Measurements from ENCODE around the gene KIF19.

Gene KIF19

GRCh38 chr17:74304184-74304583, 21.8 kb upstream of the KIF19 start:
- DNase-seq: no peak

GRCh38 chr17:74305865-74306654, 20.0 kb upstream of the KIF19 start:
- no peak for DNase-seq

DNA sequence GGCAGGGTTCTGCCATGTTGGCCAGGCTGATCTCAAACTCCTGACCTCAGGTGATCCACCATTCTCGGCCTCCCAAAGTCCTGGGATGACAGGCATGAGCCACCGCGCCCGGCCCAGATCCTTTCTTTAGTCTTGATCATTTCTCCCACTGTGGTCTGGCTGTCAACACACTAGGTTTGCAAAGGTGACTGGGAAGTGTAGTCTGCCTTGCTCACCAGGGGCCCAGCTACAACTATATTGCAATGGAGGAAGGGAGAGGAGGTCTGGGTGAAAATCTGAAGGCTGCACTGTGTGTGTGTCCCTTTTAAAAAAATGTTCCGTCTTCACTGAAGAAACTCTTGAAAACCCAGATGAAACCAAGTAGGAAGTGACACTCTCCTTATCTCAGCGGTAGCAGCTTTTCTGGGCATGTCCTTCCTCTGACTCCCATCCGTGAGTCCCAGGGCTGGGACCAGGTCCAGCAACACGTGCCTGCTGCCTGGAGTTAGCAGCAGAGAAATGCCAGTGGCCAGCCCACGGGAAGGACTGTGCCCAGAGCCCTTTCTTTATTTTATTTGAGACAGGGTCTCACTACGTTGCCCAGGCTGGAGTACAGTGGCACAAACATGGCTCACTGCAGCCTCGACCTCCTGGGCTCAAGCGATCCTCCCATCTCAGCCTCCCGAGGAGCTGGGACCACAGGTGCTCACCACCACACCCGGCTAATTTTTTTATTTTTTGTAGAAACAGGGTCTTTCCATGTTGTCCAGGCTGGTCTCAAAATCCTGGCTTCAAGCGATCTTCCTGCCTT, 17.8 kb upstream of the KIF19 start:
- peak; percentile 62 for DNase-seq

GRCh38 chr17:74309902-74310301, 16.1 kb upstream of the KIF19 start:
- DNase-seq: no peak

DNA sequence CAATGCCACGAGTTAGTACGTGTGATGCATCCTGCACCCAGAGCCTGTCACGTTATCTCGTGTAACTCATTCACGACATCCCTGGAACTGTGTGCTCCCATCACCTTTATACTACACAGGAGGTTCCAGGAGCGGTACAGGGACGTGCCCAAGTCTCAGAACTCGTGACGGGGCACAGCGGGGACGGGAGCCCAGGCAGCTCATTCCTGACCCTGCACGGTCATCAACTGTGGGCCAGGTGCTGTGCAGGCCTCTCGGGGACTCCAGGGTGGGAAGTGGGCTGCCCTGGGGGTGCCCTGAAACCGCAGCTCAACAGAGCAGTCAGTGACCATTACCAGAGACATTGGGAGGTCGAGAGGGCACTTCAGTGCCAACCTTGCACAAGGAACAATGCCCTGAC, 11.1 kb upstream of the KIF19 start:
- DNase-seq: no peak

DNA sequence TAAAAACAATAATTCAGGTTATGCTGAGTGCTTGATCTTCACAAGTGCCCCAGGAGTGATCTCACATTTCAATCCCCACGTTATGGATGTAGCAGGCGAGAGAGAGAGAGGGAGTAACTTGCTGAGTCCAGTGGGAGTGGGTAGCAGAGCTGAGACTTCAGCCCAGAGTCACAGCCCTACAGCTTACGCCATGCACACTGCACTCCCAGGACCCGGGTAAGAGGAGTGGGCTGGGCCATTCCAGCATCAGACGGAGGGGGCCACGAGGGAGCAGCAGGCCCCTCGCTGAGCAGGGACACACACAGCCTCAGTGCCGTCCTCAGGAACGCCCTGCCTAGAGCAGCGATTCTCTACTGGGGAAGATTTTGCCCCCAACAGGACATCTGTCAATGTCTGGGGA, 9.8 kb upstream of the KIF19 start:
- no peak for DNase-seq

DNA sequence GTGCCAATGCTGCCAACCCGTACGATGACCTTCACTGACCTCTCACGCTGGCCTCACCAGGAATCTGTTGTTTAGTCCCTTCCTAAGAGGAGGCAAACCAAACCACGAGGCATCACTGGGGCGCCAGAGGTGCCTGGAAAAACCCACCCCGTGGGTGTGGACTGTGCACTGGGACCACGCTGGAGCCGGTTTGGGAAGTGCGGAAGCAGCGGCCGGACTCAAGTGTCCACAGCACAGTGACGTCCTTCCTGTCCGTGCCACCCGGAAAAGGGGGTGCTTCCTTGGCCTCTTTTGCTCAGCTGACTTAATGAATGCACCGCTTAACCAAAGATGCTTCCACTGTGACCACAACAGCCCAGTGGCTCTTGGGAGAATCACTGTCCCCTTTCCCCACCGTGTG, 9.0 kb upstream of the KIF19 start:
- DNase-seq: no peak

DNA sequence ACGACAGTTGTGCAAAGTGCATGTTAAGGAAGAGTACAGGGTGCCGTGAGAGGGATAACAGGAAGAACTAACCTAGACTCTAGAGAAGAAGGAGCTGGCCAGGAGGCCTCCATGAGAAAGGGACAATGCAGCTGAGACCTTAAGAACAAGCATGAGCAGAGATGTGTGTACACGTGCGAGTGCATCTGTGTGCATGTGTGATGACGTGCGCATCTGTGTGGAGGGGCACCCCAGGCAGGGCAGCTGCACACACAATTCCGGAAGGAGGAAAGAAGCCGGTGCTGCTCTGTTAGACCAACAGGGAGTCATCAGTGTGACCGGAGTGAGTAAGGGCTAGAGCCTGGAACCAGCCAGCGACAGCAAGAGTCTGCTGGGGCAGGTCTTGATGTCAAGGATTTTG, 7.6 kb upstream of the KIF19 start:
- DNase-seq: no peak

DNA sequence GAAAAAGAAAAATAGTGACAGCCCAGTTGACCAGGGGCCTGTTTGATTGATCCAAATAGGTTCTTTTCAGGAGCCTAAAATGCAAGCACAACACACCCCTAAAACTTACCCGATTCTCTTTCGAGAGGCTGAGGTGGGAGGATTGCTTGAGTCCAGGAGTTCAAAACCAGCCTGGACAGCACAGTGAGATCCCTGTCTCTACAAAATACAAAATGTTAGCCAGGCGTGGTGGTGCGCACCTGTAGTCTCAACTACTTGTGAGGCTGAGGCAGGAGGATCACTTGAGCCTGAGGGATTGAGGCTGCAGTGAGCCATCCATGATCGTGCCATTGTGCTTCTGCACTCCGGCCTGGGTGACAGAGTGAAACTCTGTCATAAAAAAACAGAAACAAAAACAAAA, 1.5 kb upstream of the KIF19 start:
- no peak for DNase-seq

DNA sequence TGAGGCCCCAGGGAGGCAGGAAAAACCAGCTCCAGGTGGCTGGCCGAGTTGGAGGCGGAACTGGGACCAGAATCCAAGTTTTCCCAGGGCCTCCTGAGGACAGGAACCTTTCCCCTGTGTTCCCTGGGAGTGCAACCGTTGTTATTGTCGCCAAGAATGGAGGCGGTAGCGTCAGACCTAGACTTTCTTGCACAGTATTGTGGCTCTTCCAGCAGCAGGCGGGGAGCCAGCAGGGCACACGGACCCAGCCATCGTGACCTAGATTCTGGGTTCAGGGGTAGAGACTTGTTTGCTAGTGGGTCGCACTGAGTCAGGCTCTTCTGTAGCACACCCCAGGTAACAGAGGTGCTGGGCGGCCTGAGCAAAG, 667 bp upstream of the KIF19 start:
- DNase-seq: no peak

DNA sequence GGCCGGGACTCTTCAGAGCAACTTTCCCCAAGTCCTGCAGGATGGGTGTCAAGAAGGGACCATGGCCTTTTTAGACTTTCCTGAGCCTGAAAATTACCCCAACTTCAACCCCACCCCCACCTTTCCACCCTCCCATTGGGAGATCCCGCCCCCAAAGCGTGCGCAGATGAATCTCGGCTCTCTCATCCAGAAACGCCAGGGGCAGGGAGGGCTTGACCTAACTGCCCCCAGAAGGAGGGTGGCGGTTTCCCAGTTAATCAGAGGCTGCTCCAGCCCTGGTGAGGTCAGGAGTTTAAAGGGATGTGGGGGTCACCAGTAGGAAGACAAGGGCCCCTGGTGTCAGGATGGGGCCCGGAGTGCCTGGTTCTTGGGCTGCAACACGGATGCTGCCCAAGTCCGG, 480 bp downstream of the KIF19 start:
- no peak for DNase-seq

GRCh38 chr17:74328487-74328886, 2.5 kb downstream of the KIF19 start:
- DNase-seq: no peak

DNA sequence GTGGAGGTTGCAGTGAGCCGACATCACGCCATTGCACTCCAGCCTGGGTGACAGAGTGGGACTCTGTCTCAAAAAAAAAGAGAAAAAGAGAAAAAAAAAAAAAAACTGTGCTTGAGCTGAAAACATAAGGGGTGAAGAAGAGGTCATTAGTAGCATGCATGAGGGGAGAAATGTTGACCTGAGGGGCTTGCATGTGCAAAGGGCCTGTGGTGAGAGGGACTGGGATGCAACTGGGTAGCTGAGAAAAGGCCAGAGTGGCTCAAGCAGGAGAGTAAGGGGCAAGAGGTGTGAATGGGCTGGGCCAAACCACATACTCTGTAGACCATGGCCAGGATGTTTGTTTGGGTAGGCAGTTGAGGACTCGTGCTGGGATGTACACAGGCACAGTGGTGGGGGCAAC, 3.4 kb downstream of the KIF19 start:
- DNase-seq: no peak

DNA sequence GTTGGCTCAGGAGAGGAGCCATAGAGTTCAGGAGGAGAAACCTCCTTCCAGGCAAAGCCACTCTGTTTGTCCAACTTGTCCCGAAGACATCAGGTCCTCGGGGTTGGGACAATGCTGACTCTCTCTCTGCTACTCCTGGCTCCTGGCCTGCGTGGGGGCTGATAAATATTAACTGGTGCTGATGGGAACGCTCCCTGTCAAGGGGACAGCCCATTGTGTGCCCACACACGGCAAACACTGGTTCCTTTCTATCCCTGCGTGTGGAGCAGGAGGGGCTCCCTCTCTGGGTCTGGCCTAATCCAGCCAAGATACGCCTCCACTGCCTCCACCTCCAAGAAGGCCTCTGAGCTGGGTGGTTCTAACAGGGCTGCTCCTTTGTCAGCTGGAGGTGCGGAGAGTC, 4.4 kb downstream of the KIF19 start:
- DNase-seq: no peak

- no peak for DNase-seq
These were observed 6.1 kb downstream of the KIF19 start for GRCh38 chr17:74332017-74332650.

- no peak for DNase-seq
These were observed 6.8 kb downstream of the KIF19 start for GRCh38 chr17:74332763-74333283.

GRCh38 chr17:74334393-74335039, 8.5 kb downstream of the KIF19 start:
- DNase-seq: no peak

DNA sequence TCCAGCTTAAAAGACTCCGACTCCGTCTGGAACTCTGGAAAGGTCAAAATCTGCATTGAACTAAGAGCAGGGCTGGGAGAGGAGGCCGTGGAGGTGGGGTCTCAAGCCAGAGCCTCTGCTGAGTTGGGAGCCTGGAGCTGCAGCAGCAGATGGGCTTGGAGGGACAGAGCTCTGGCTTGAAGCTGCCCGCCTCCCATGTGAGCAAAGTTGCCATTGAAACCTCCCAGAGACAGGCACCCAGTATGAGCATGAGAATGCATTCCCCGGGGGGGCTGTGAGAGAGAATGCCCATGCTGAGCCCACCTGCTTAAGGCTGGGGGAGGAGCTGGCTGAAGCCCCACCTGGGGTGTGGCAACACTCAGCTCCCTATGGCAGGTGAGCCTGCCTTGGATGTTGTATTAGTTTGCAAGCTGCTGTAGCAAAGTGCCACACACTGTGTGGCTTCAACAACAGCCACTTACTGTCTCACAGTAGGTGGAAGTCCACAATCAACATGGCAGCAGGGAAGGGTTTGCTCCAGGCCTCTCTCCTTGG, 9.6 kb downstream of the KIF19 start:
- no peak for DNase-seq

GRCh38 chr17:74336307-74336706, 10.3 kb downstream of the KIF19 start:
- no peak for DNase-seq

DNA sequence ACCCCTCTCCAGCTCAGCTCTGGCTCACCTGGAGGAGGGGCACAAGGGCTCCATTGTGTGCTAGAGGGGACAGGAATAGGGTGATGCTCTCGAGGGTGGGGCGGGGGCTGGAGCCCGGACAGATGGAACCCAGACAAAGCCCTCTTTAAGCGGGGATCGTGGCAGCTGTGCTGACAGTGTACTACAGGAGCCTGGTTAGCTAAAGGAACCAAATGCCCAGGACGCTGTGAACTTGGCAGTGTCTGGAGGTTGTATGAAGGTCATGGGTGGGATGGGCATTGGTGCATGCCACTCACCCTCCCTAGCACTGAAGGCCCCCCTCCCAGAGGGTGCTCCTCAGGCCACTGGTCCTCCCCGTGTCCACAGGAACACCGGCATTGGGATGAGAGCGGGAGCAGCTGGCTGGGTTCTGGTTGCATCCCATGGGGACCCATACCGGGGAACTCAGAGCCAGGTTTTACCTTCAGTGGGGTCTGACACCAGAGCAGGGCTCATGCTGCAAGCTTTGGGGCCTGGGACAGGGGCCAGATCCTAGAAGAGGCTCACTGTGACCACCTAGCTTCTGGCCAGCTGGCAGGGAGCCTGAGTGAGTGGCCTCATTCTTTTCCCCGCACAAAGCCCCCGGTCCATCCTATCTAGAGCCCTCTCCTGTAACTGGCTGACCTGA, 11.9 kb downstream of the KIF19 start:
- DNase-seq: no peak

DNA sequence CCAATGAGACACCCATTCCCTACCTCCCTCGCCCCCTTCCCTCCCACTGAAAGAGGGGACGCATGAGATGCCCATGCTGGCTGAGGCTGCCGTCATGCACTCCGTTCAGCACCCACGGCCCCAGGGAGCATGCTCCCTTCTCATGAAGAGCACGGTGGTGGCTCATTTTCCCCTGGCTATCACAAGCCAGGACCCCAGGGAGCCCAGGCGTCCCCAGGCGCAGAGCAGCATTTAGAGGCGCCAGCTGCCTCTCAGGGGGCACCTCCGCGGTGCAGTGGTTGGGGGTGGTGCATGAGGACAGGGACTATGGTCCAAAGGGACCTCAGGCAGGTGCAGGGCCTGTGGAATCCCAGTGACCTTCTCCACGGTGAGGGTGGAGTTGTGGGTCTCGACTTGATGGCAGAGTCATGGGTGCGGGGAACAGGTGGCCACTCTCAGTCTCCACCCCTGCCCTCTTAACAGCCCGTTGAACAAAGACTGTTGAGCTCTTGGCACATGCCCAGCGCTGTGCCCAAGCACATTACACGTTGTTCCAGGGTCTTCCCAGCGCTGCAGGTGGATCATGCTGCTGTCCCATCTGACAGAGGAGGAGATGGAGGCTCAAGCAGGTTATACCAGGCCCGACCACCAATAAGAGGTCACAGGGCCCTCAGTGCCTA, 13.6 kb downstream of the KIF19 start:
- DNase-seq: no peak

GRCh38 chr17:74340470-74341023, 14.5 kb downstream of the KIF19 start:
- DNase-seq: no peak

Measured in GF-D8 (cell line).